ENCODE data around the gene HOXD4.

HOXD4 gene

DNA sequence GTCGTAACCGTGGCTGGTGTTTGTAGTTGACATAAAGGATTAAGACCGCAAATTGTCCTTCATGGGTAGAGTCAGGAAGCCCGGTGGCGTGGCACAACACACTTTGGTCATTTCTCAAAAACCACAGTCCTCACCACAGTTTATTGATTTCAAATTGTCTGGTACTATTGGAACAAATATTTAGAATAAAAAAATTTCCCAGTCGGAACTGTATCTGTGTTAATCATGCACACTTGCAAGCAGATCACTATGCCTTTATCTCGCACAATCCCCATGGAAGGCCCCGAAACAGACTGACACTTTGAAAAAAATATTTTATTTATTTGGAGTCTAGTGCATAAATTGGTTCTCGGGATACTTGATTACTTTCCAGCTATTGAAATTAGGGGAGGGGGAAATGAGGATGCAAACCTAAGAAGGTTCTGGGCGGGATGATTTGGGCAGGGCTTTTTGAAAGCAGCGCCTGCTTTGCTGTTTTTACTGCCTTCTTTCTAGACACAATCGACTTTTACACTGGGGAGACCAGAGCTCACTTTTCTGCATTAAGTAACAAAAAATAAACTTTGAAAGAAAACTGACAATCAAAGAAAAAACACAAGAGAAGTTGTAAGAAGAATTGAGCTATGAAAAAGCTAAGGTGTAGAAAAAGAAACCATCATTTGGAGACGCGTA is 21.7 kb downstream of the HOXD4 start:
- no peak for DNase-seq

GRCh38 chr2:176173567-176174381 is 22.4 kb downstream of the HOXD4 start:
- no peak for DNase-seq

DNA sequence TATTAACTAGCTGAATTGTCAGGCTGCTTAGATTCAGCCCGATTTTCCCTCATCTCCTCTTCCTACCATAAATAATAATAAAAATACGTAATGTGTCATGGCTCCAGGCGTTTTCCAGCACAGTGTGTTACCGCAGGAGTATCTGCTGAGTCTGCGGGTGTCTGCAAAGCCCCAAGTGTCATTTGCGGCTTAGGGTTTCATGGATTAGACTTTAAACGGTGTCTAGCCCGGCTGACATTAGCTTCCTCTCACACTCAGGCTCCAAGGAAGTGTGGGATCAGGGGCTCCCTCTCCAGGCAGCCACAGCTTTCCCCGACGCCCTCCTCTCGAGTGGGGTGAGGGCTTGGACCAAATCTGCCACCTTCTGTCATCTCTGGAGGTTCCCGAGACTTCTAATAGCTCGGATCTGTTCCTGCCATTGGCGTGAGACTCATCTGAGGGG is 23.1 kb downstream of the HOXD4 start:
- no peak for DNase-seq

DNA sequence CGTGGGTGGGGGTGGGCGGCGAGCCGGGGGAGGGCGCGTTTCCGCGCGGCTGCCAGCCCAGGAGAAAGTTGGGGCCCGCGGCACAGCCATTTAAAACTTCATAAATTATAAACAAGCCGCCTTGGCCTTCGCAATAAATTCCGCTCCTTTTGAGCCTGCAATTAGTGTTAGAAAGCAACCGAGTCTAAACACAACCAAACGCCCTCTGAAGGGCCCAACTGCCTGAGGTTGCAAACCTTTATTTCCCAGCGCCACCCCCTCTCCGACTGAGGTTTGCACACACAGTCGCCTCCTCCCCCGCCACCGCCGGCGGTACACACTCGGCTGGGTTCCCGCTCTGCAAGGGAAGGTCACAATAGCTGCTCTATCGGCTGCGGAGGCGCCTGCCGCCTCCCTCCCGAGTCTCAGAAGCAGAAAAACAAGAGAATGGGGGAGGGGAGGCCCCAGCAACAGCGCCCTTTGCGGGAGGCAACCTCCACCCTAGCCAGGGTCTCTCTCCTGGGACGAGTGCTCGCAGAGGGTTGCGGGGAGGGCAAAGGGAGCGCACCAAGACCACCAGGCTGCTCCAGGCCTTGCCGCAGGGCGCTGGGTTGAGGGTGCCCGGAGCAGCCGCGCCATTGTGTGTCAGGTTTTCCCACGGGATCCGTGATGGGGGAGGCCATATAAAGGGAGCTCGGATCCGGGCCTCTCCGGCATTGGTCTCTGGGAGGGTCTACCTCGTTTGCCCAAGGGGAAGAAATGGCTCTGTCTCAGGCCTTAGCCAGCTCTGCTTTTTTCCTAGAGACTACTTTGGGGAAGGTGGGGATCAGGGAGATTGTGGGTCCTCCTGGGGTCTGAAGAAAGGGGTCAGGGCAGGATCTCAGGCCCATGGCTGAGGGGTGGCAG is 23.7 kb downstream of the HOXD4 start:
- no peak for DNase-seq

GRCh38 chr2:176175709-176176607 is 24.6 kb downstream of the HOXD4 start:
- no peak for DNase-seq

GRCh38 chr2:176177580-176178037 is 26.3 kb downstream of the HOXD4 start:
- DNase-seq: no peak

DNA sequence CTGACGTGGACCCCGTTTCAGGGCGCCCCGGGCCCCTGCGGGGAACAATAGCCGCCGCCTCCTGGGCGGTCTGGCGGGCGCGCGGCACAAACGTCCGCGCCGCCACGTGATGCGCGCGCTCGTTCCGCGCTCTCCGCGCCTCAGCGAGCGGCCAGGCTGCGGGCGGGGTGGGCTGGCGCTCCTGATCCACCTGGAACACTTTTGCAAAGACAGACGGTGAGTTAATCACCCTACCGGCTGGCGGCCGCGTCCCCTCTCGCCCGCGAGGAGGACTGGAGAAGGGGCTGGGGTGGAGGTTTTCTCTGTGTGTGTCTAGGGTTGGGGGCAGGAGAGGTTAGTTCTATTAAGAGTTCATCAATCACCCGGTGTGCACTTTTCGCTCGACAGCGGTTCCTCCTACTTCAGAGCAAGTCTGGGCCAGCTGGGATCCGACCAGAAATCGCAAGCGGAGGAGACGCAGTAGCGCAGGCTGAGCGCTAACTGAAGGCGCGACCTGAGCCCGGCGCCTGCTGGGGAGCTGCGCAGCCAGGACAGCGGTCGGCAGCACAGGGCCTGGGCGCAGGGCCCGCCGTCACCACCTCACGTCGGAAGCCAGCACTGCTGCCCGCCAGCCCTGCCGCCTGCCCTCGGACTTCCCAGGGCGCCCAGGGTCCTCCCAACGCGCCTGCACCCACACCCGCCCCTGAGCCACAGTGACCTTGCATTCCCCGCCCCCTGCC is 26.8 kb downstream of the HOXD4 start:
- DNase-seq: no peak

- no peak for DNase-seq
These were observed 27.5 kb downstream of the HOXD4 start for GRCh38 chr2:176178757-176179295.

DNA sequence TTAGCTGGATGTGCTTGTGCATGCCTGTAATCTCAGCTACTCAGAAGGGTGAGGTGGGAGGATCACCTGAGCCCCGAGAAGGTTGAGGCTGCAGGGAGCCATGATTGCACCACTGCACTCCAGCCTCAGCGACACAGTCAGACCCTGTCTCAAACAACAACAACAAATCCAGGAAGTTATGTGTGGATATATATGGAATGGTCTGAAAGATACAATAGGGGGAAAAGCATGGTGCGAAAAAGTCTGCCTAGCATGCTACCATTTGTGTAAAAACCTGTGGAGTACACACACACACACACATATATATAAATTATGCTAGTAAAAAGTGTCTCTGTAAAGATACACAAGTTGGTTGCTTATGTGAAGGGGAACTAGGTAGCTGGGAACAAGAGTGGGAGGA is 30.2 kb downstream of the HOXD4 start:
- DNase-seq: no peak

DNA sequence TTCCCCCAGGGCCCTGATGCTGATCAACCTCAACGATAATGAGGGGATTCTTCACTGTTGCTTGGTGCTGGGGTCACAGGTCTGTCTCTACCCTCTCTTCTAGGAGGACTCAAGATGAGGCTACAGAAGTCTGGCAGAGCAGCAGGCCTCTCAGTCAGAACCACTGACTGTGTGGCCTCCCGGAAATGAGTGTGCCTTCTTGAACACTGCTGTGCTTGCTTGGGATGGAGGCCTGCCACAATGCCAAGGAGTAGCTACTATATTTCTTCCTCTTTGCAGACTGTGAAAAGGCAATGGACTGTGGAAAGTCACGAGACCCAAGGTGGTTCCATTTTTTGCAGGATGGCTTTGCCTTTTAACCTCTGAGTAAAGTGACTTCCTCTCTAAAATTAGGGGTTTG is 31.3 kb downstream of the HOXD4 start:
- DNase-seq: no peak

GRCh38 chr2:176184749-176185148 is 33.4 kb downstream of the HOXD4 start:
- no peak for DNase-seq

DNA sequence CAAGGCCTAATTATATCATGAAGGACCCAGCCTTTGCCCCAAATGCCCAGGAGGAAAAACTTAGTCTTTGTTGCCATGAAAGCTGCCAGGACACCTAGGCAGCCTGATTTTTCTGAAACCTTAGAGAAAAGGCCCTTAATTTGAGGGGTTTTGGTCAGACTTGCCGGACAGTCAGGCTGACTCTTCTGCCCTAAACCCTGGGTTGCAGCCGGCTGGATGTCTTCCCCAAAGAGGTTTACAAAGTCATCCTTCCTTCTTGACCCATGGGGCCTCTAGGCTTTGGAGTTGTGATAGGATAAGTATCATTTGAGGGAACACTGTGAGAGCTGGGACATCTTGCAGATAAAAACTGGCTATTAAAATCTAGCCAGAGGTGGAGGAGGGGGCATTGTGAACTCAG is 34.7 kb downstream of the HOXD4 start:
- DNase-seq: no peak

DNA sequence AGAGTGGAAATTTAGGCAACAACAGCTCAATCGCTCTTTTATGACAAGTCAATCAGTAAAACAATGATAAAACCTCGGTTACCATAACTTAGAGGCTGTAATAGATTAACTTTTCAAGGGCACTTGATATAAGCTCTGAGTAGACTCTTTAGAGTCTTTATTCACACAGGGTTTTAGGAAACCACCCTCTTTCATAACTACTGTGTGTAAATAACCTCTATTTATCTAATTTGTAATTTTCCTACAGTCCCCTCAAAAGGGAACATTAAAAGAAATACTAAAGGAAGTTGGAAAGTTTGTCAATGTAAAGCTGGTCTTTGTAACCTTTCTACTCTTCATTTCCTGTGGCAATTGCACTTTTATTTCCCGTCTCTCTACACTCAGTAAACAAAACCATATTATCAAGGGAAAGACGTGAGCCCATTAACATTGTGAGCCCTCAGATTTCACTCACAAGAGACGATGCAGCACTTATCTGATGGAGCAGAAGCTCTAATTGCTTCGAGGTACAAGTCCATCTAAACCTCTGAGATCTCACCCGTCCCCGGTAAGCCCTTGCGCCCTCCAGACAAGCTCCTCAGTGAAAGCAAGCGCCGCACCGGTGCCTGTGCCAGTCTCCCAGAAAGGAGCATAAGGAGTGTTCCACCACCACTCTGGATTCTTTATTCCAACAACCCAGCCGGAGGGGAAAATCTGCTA is 36.0 kb downstream of the HOXD4 start:
- no peak for DNase-seq

- no peak for DNase-seq
These were observed 36.8 kb downstream of the HOXD4 start, which contains the start of gene HOXD1 for GRCh38 chr2:176187899-176188773. TSS of gene HOXD1 (plus strand) at chr2:176188668. CDS start at chr2:176188802, 134 bp downstream.

DNA sequence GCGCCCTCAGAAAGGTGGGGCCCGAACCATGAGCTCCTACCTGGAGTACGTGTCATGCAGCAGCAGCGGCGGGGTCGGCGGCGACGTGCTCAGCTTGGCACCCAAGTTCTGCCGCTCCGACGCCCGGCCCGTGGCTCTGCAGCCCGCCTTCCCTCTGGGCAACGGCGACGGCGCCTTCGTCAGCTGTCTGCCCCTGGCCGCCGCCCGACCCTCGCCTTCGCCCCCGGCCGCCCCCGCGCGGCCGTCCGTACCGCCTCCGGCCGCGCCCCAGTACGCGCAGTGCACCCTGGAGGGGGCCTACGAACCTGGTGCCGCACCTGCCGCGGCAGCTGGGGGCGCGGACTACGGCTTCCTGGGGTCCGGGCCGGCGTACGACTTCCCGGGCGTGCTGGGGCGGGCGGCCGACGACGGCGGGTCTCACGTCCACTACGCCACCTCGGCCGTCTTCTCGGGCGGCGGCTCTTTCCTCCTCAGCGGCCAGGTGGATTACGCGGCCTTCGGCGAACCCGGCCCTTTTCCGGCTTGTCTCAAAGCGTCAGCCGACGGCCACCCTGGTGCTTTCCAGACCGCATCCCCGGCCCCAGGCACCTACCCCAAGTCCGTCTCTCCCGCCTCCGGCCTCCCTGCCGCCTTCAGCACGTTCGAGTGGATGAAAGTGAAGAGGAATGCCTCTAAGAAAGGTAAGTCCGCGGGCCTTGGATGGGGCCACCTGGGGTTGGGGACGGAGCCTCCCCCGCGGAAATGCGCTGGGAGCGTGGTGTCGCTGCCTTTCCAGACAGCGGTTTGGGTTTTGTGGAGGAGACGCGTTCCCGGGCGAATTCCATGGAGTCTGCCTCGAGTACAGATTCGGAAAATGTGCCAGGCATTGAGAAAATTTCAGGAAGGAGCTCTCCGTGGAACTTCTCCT is 37.7 kb downstream of the HOXD4 start:
- DNase-seq: no peak

- DNase-seq: no peak
These were observed 38.6 kb downstream of the HOXD4 start for GRCh38 chr2:176189681-176190641.

DNA sequence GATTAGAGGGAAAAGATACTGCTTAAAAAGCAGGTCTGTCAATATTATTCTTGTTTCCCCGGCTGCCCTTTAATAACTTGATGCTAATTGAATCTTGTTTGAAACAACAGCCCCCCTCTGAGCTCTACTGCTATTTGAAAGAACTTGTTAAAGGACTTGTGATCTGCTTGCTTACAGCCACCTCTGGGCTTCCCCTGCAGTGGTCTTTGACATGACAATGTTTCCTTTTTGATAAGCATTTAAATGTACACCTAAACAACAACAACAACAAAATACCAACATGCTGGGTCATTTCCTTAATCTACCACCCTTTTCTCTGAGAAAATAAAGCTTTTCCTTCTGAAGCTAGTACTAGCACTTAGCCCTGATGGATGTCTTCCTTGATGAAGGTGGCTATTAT is 41.0 kb downstream of the HOXD4 start:
- DNase-seq: no peak
